GM12878 (cell line): Measurements from ENCODE around the gene PFKP. TPM values are rescaled to one million over a fixed set of nuclear protein-coding genes. Genes with fewer than 3 reads are reported as not detected.

ENCODE experiments used
- CEBPB ChIP-seq, 2 experiments: fragments of 150-350 bp in 1 of 2; IDR thresholded peaks; 2 replicates each; pipeline ENCODE4 v1.6.1; 2012 to 2014; ENCODE audit warnings: low read depth in 2 of 2, low read length in 2 of 2, borderline replicate concordance in 1 of 2, inconsistent platforms in 1 of 2
- IKZF1 ChIP-seq: fragments of 450-650 bp; conservative IDR thresholded peaks from 2 replicates; pipeline ENCODE4 v1.6.1; 2017; ENCODE audit warnings: antibody characterized with exemption, mild to moderate bottlenecking
- IRF4 ChIP-seq: IDR thresholded peaks from 2 replicates; pipeline ENCODE4 v1.6.1; 2011; ENCODE audit warnings: low read depth, low read length
- KLF5 ChIP-seq: fragments of 450-650 bp; IDR thresholded peaks from 2 replicates; pipeline ENCODE4 v1.6.1; 2014; ENCODE audit warnings: mild to moderate bottlenecking; ENCODE audit not compliant: partially characterized antibody
- SRF ChIP-seq, 2 experiments: IDR thresholded peaks; 2 replicates each; pipeline ENCODE4 v1.6.1; 2011; ENCODE audit warnings: low read depth in 2 of 2, low read length in 2 of 2, mild to moderate bottlenecking in 1 of 2, moderate library complexity in 1 of 2
- TAF1 ChIP-seq: IDR thresholded peaks from 2 replicates; pipeline ENCODE4 v1.6.1; 2011; ENCODE audit warnings: mild to moderate bottlenecking, low read depth, low read length, borderline replicate concordance
- YBX1 ChIP-seq: fragments of 450-650 bp; IDR thresholded peaks from 2 replicates; pipeline ENCODE4 v1.6.1; 2016; ENCODE audit warnings: antibody characterized with exemption
- polyA plus RNA-seq, 11 experiments: library from polyadenylated mRNA; depleted of rRNA in 4 of 11; unstranded in 6 of 11; stranded (reverse) in 5 of 11; fragments of >200 nt; fragmentation: Nextera tagmentation in 4 of 11; fragmentation: Illumina TruSeq in 1 of 11; extraction: Ambion mirVana in 4 of 11; extraction: Trizol in 1 of 11; gene quantifications; 1 replicate in 1 of 11; 2 replicates in 10 of 11; pipeline versions ENCODE4 v1.2.1 to v1.2.3, GENCODE V29; 2011 to 2016; ENCODE audit warnings: inconsistent platforms in 2 of 11, missing spikeins in 2 of 11, low read depth in 1 of 11
- total RNA-seq, 4 experiments: library from RNA; depleted of rRNA in 3 of 4; stranded (reverse); fragments of >200 nt in 3 of 4; fragmentation: Illumina TruSeq in 1 of 4; extraction: Trizol in 1 of 4; gene quantifications; 2 replicates each; pipeline versions ENCODE4 v1.2.1 to v1.2.3, GENCODE V29; 2013 to 2021
- TF ChIP-seq, protein P1 (sequence below): fragments of 450-650 bp; IDR thresholded peaks from 2 replicates; pipeline ENCODE4 v1.6.1; 2016; ENCODE audit warnings: mild to moderate bottlenecking
- TF ChIP-seq, protein P2 (sequence below): fragments of 450-650 bp; IDR thresholded peaks from 2 replicates; pipeline ENCODE4 v1.6.1; 2017; ENCODE audit warnings: antibody characterized with exemption, mild to moderate bottlenecking, moderate library complexity
- TF ChIP-seq, protein P3 (sequence below): IDR thresholded peaks from 2 replicates; pipeline ENCODE4 v1.6.1; 2011; ENCODE audit warnings: low read depth, low read length, improper control_type of control experiment, borderline replicate concordance

Gene PFKP
- total and polyA plus RNA-seq, 10 of the 15 experiments (the other 5 are each of a cell fraction or from before 2014, with no cell fraction given), result 27.0 to 145 (median 95.7) TPM

DNA sequence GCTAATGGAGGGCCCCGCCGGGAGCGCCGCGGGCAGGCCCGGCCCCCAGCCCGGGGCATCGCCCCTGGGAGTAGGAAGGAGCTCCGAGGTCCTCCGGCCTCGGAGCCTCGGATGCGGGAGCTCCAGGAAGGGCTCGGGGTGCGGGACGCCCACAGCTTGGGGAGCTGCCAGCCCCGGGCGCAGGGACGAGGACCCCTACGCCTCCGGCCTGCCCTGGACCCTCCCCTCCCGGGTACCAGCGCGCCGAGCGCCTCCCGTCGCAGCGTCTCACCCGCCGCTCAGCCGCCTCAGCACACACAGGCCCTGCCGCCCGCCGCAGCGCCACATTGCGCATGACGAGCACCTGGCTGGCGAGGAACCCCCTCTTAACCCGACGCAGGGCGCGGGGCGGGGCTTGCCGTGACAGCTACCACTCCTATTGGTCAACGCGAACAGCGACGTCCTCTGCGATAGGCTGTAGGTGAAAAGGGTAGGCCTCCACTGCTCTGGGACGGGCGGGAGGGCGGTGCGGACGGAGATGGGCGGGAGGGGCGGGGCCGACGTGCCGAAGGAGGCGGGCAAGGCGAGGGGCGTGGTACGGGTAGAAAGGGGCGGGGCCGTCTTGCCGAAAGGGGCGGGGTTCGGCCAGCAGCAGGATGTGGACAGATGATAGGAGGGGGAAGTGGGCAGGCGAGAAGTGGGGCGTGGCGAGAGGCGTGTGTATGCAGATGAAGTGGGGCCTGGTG is 105.3 kb downstream of the PFKP start, which contains the start of gene PITRM1 (continued):
- TF ChIP-seq, protein P1, sequence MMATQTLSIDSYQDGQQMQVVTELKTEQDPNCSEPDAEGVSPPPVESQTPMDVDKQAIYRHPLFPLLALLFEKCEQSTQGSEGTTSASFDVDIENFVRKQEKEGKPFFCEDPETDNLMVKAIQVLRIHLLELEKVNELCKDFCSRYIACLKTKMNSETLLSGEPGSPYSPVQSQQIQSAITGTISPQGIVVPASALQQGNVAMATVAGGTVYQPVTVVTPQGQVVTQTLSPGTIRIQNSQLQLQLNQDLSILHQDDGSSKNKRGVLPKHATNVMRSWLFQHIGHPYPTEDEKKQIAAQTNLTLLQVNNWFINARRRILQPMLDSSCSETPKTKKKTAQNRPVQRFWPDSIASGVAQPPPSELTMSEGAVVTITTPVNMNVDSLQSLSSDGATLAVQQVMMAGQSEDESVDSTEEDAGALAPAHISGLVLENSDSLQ, result peak; percentile 82
- TF ChIP-seq CEBPB (IDR thresholded peaks at IDR 0.05; ENCODE audit: borderline replicate concordance in 1 of 2, low read depth in 2 of 2, low read length in 2 of 2), result no peak
- peak; percentile 76 for TF ChIP-seq TAF1
- peak; percentile 75 for TF ChIP-seq IKZF1
- TF ChIP-seq, protein P2, sequence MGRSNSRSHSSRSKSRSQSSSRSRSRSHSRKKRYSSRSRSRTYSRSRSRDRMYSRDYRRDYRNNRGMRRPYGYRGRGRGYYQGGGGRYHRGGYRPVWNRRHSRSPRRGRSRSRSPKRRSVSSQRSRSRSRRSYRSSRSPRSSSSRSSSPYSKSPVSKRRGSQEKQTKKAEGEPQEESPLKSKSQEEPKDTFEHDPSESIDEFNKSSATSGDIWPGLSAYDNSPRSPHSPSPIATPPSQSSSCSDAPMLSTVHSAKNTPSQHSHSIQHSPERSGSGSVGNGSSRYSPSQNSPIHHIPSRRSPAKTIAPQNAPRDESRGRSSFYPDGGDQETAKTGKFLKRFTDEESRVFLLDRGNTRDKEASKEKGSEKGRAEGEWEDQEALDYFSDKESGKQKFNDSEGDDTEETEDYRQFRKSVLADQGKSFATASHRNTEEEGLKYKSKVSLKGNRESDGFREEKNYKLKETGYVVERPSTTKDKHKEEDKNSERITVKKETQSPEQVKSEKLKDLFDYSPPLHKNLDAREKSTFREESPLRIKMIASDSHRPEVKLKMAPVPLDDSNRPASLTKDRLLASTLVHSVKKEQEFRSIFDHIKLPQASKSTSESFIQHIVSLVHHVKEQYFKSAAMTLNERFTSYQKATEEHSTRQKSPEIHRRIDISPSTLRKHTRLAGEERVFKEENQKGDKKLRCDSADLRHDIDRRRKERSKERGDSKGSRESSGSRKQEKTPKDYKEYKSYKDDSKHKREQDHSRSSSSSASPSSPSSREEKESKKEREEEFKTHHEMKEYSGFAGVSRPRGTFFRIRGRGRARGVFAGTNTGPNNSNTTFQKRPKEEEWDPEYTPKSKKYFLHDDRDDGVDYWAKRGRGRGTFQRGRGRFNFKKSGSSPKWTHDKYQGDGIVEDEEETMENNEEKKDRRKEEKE, result no peak
- no peak for TF ChIP-seq YBX1
- TF ChIP-seq KLF5, result peak; percentile 69
- no peak for TF ChIP-seq SRF (IDR thresholded peaks at IDR 0.05; ENCODE audit: low read depth in 2 of 2, low read length in 2 of 2)
- TF ChIP-seq, protein P3, sequence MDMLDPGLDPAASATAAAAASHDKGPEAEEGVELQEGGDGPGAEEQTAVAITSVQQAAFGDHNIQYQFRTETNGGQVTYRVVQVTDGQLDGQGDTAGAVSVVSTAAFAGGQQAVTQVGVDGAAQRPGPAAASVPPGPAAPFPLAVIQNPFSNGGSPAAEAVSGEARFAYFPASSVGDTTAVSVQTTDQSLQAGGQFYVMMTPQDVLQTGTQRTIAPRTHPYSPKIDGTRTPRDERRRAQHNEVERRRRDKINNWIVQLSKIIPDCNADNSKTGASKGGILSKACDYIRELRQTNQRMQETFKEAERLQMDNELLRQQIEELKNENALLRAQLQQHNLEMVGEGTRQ, result no peak
- no peak for TF ChIP-seq IRF4
